ENCODE results near the gene POLK.

The POLK gene

DNA sequence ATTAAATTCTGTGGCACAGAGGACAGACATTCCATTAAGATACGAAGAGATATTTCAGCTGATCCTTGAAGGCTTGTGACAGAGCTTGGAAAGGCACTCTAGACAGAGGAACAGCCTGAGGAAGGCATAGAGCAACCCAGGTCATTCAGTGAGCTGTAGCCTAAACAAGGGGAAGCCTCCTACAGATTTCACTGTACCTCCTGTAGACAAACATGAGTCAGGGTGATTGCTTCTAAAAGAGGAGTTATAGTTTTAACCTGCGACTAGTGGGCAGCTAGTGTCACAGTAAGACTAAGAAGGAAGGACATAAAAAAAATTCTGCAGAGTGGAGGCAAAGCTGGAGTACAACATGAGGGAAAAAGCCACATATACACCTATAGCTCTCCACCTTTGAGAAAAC is 56.0 kb downstream of the POLK start:
- Histone ChIP-seq H4K20me1 (ENCODE audit: insufficient read depth, low read length) (no peaks in the 10 kb centered on the region), H3K27me3 (replicated peaks; ENCODE audit: insufficient read depth, low read length) (no peaks in the 10 kb centered on the region), H3F3A (ENCODE audit: insufficient read depth, low read length) (no peaks in the 10 kb centered on the region), H2AFZ (ENCODE audit: low read length) (no peak overlapping the region), H3K9me3 (replicated peaks; ENCODE audit: insufficient read depth, low read length) (no peaks in the 10 kb centered on the region), H3K4me2 (ENCODE audit: low read depth, low read length) (no peak overlapping the region), H3K9ac (ENCODE audit: low read length) (no peak overlapping the region), H3K4me1 (ENCODE audit: low read length) (peaks cover 10% of the 10 kb centered on the region), H3K27ac (ENCODE audit: low read length) (no peak overlapping the region), H3K4me3 (ENCODE audit: low read length) (no peak overlapping the region), H3K9me2 (replicated peaks; ENCODE audit: insufficient read depth, low read length) (no peaks in the 10 kb centered on the region), H3K79me2 (ENCODE audit: low read length) (no peaks in the 10 kb centered on the region; the same call in 1 of the 2 replicates), H3K36me3 (replicated peaks; ENCODE audit: insufficient read depth, low read length) (no peaks in the 10 kb centered on the region)
- no peak for DNase-seq
- TF ChIP-seq CTCF (IDR thresholded peaks at IDR 0.05; ENCODE audit: low read length) (no peak), EZH2 (optimal IDR thresholded peaks at IDR 0.05; ENCODE audit: low read depth, low read length) (no peak), EZH2phosphoT487 (IDR thresholded peaks at IDR 0.05; ENCODE audit: low read length) (no peak)

DNA sequence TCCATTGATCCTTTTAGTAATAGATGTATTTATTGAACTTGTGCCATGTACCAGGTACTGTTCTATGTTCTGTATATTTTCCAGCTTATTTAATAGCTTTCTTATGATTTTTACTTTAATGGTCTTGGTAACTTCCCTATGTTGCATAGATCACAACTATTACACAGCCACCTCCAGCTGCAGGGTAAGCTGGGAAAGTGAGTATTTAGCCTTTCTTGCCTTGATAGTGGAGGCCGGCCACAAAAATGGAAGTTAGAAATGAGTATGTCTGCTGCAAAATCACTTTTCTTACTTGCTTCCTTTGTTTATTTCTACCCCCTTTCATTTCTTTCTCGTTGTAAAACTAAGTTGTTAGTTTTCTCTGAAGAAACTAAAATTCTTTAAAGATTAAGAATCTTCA is 56.5 kb downstream of the POLK start:
- no peaks in the 10 kb centered on the region for H3K9me2 ChIP-seq (replicated peaks; ENCODE audit: insufficient read depth, low read length)
- no peak for DNase-seq
- H3K27me3 ChIP-seq (replicated peaks; ENCODE audit: insufficient read depth, low read length), result no peaks in the 10 kb centered on the region
- no peak overlapping the region for H3K4me2 ChIP-seq (ENCODE audit: low read depth, low read length)
- H3K4me3 ChIP-seq (ENCODE audit: low read length), result no peak overlapping the region
- no peaks in the 10 kb centered on the region for H3K36me3 ChIP-seq (replicated peaks; ENCODE audit: insufficient read depth, low read length)
- H2AFZ ChIP-seq (ENCODE audit: low read length), result no peak overlapping the region
- H3F3A ChIP-seq (ENCODE audit: insufficient read depth, low read length), result no peaks in the 10 kb centered on the region
- no peak overlapping the region for H3K9ac ChIP-seq (ENCODE audit: low read length)
- no peak overlapping the region for H3K27ac ChIP-seq (ENCODE audit: low read length)
- H3K9me3 ChIP-seq (replicated peaks; ENCODE audit: insufficient read depth, low read length), result no peaks in the 10 kb centered on the region
- H4K20me1 ChIP-seq (ENCODE audit: insufficient read depth, low read length), result no peaks in the 10 kb centered on the region
- TF ChIP-seq EZH2 (optimal IDR thresholded peaks at IDR 0.05; ENCODE audit: low read depth, low read length) (no peak), CTCF (IDR thresholded peaks at IDR 0.05; ENCODE audit: low read length) (no peak), EZH2phosphoT487 (IDR thresholded peaks at IDR 0.05; ENCODE audit: low read length) (no peak)
- peaks cover 10% of the 10 kb centered on the region for H3K4me1 ChIP-seq (ENCODE audit: low read length)
- H3K79me2 ChIP-seq (ENCODE audit: low read length), result no peaks in the 10 kb centered on the region; the same call in 1 of the 2 replicates

- Histone ChIP-seq H3K27me3 (replicated peaks; ENCODE audit: insufficient read depth, low read length) (no peaks in the 10 kb centered on the region), H4K20me1 (ENCODE audit: insufficient read depth, low read length) (no peaks in the 10 kb centered on the region), H3K79me2 (ENCODE audit: low read length) (no peaks in the 10 kb centered on the region; the same call in 1 of the 2 replicates), H3F3A (ENCODE audit: insufficient read depth, low read length) (no peaks in the 10 kb centered on the region), H3K9ac (ENCODE audit: low read length) (no peak overlapping the region), H3K9me2 (replicated peaks; ENCODE audit: insufficient read depth, low read length) (no peaks in the 10 kb centered on the region), H3K4me2 (ENCODE audit: low read depth, low read length) (peak overlapping the region; percentile 19), H3K9me3 (replicated peaks; ENCODE audit: insufficient read depth, low read length) (no peaks in the 10 kb centered on the region), H3K36me3 (replicated peaks; ENCODE audit: insufficient read depth, low read length) (no peaks in the 10 kb centered on the region; the same call in 1 of the 2 replicates), H3K27ac (ENCODE audit: low read length) (peak overlapping the region; percentile 34; the same call in 1 of the 2 replicates), H3K4me3 (ENCODE audit: low read length) (no peak overlapping the region), H3K4me1 (ENCODE audit: low read length) (peaks cover 10% of the 10 kb centered on the region), H2AFZ (ENCODE audit: low read length) (no peak overlapping the region)
- DNase-seq, result peak; percentile 37
- TF ChIP-seq EZH2phosphoT487 (IDR thresholded peaks at IDR 0.05; ENCODE audit: low read length) (no peak), EZH2 (optimal IDR thresholded peaks at IDR 0.05; ENCODE audit: low read depth, low read length) (no peak), CTCF (IDR thresholded peaks at IDR 0.05; ENCODE audit: low read length) (no peak)
Measured at GRCh38 chr5:75571547-75571946, 59.9 kb downstream of the POLK start.
